Upper lobe of left lung (tissue), 6 donors: Measurements from ENCODE around the gene LGI2. TPM values are rescaled to one million over a fixed set of nuclear protein-coding genes. Genes with fewer than 3 reads are reported as not detected.
A peak's percentile ranks its signal among the peaks of the same experiment; 100 is the strongest.

Experiments
- ATAC-seq, 2 donors: fragments of 200-7000 bp; cut with Tn5 transposase; one replicate each; pipeline ENCODE4 v1.9.1; 2022; ENCODE audit warnings: mild to moderate bottlenecking in 2 of 2, moderate library complexity in 2 of 2; ENCODE audit not compliant: low FRiP score in 2 of 2
- DNase-seq, 2 donors: peaks; one replicate each; pipeline ENCODE4 v3.0.0-alpha.2; 2019 to 2020
- H3K27ac ChIP-seq, 4 donors: fragments of 200-600 bp; sonication (generic); one replicate each; pipeline ENCODE4 v1.5.1; 2016 to 2019
- H3K27me3 ChIP-seq, 4 donors: fragments of 200-600 bp; sonication (generic); one replicate each; pipeline ENCODE4 v1.5.1; 2017 to 2019
- H3K36me3 ChIP-seq, 4 donors: fragments of 200-600 bp; sonication (generic); one replicate each; pipeline ENCODE4 v1.5.1; 2016 to 2019
- H3K4me1 ChIP-seq, 4 donors: fragments of 200-600 bp; sonication (generic); one replicate each; pipeline ENCODE4 v1.5.1; 2018 to 2019
- H3K4me3 ChIP-seq, 4 donors: fragments of 200-600 bp; sonication (generic); one replicate each; pipeline ENCODE4 v1.5.1; 2017 to 2019; ENCODE audit warnings: mild to moderate bottlenecking in 2 of 4, moderate library complexity in 1 of 4
- H3K9me3 ChIP-seq, 4 donors: fragments of 200-600 bp; sonication (generic); one replicate each; pipeline ENCODE4 v1.5.1; 2018 to 2019
- EP300 ChIP-seq, 4 donors: sonication (generic); formaldehyde crosslinking; IDR thresholded peaks; one replicate each; pipeline ENCODE4 v1.5.1; 2017; ENCODE audit warnings: antibody characterized with exemption in 4 of 4, control low read depth in 2 of 4
- POLR2A ChIP-seq, 4 donors: fragments of 450-650 bp; IDR thresholded peaks; one replicate each; pipeline ENCODE4 v1.5.1; 2016 to 2017; ENCODE audit warnings: antibody characterized with exemption in 4 of 4, mild to moderate bottlenecking in 2 of 4
- POLR2AphosphoS5 ChIP-seq, 2 donors: sonication (generic); formaldehyde crosslinking; IDR thresholded peaks; one replicate each; pipeline ENCODE4 v1.5.1; 2017; ENCODE audit warnings: antibody characterized with exemption in 2 of 2
- WGBS, 2 donors: methylation state at CpG; one replicate each; pipeline ENCODE4 v1.1.5; 2017 to 2018; 5-methylcytosine and 5-hydroxymethylcytosine counted together
- total RNA-seq, 6 donors: library from RNA; depleted of rRNA in 4 of 6; stranded (reverse); fragments of >200 nt in 4 of 6; gene quantifications; one replicate each; pipeline versions ENCODE4 v1.1.0 to v1.2.1, GENCODE V29; 2016 to 2021
- TF ChIP-seq, protein P1 (sequence below), 6 experiments: fragments of 450-650 bp in 4 of 6; fragments of 200-600 bp in 2 of 6; sonication (generic) in 2 of 6; IDR thresholded peaks; one replicate each; pipeline ENCODE4 v1.5.1; 2016 to 2019; ENCODE audit warnings: antibody characterized with exemption in 6 of 6
- donor health status: DM: no; HTN: no; CAD: no; lungs with moderate emphysema.
- donor health status: DM: no; HTN: yes; CAD: no; lungs with severe emphysema.

LGI2 gene
- total RNA-seq, 6 donors from 2014 or later = 0.44 to 1.3 (median 0.80) TPM; not detected in 1

DNA sequence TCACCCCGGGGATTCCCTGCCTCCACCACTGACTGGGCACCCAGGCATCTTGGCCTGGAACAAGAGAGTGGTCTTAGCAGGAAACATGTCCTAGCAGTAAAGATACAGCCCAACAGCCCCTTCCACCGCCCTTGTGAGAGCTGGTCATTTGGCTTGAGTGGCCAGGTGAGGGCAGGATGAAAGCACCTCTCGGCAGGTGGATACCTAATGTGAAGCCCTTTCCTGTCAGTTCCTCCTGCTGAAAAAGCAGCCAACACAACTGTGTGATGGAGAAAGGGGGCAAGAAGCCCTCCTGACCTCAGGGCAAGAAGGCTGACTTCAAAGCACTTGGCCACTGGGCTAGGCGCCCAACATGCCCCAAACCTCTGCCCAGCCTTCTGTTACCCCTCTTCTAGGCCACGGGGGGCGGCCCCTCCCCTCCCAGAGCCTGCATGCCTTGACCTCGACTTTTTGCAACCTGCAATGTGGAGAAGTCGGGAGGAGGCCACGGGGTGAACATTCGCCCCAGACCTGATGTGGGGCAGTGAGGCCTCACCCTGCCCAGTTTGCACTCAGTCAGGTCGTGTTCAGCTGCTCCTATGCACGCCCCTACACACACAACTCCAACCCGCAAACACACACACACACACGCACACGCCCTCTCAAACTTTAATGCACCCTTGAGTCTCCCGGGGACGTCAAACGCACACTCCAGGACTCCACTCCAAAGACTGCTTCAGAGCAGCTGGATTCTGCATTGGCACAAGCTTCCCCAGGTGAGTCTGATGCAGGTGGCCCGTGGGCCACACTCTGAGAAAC lies 1.1 kb downstream of the LGI2 start:
- peaks cover 14 to 19% (median 16%) of the 10 kb centered on the region in 4 donors for H3K4me1 ChIP-seq
- peaks cover 0 to 18% (median 9%) of the 10 kb centered on the region in 4 donors for H3K27me3 ChIP-seq
- H3K27ac ChIP-seq = no peak overlapping the region
- 37 to 50% methylated on average over 5 to 19 of the region's 19 CpGs for WGBS, 2 donors
- H3K4me3 ChIP-seq = peak overlapping the region in 3 of 4 donors; percentile 47 to 55 (median 47)
- DNase-seq = peak in 1 of 2 donors; percentile 35
- no peak for TF ChIP-seq POLR2AphosphoS5 (IDR thresholded peaks at IDR 0.05)
- TF ChIP-seq, protein P1, sequence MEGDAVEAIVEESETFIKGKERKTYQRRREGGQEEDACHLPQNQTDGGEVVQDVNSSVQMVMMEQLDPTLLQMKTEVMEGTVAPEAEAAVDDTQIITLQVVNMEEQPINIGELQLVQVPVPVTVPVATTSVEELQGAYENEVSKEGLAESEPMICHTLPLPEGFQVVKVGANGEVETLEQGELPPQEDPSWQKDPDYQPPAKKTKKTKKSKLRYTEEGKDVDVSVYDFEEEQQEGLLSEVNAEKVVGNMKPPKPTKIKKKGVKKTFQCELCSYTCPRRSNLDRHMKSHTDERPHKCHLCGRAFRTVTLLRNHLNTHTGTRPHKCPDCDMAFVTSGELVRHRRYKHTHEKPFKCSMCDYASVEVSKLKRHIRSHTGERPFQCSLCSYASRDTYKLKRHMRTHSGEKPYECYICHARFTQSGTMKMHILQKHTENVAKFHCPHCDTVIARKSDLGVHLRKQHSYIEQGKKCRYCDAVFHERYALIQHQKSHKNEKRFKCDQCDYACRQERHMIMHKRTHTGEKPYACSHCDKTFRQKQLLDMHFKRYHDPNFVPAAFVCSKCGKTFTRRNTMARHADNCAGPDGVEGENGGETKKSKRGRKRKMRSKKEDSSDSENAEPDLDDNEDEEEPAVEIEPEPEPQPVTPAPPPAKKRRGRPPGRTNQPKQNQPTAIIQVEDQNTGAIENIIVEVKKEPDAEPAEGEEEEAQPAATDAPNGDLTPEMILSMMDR (IDR thresholded peaks at IDR 0.05) = no peak
- TF ChIP-seq EP300 (IDR thresholded peaks at IDR 0.05) = no peak
- no peak for TF ChIP-seq POLR2A (IDR thresholded peaks at IDR 0.05)
- no peaks in the 10 kb centered on the region for H3K9me3 ChIP-seq
- peak in 1 of 2 donors; percentile 17 for ATAC-seq
- no peaks in the 10 kb centered on the region for H3K36me3 ChIP-seq

DNA sequence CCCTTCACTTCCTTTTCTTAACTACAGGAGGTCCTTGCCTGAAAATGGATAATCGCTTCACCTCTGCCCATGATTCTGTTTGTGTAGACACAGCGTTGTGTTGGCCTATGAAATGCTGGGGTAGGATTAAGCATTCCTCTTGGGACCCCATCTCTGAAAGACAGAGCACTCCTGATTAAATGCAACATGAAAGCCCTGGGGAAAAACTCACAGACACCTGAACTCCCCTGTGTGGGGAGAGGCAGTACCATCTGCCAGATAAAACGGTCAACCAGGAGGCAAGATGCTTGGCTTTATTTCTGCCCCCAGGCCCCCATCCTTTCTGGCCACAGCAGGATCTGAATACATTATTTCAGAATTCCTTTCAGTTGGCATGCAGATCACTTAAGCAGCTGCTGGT lies 1.9 kb downstream of the LGI2 start:
- Histone ChIP-seq H3K9me3 (no peaks in the 10 kb centered on the region), H3K4me3 (no peak overlapping the region), H3K27me3 (peaks cover 0 to 18% (median 9%) of the 10 kb centered on the region in 4 donors), H3K4me1 (peaks cover 14 to 19% (median 16%) of the 10 kb centered on the region in 4 donors), H3K27ac (no peak overlapping the region), H3K36me3 (no peaks in the 10 kb centered on the region)
- WGBS, 2 donors = 88 to 91% methylated on average over 3 of the region's 3 CpGs
- no peak for ATAC-seq
- DNase-seq = no peak
- TF ChIP-seq, protein P1 (IDR thresholded peaks at IDR 0.05) = no peak
- TF ChIP-seq POLR2A (IDR thresholded peaks at IDR 0.05) = no peak
- no peak for TF ChIP-seq POLR2AphosphoS5 (IDR thresholded peaks at IDR 0.05)
- TF ChIP-seq EP300 (IDR thresholded peaks at IDR 0.05) = no peak

DNA sequence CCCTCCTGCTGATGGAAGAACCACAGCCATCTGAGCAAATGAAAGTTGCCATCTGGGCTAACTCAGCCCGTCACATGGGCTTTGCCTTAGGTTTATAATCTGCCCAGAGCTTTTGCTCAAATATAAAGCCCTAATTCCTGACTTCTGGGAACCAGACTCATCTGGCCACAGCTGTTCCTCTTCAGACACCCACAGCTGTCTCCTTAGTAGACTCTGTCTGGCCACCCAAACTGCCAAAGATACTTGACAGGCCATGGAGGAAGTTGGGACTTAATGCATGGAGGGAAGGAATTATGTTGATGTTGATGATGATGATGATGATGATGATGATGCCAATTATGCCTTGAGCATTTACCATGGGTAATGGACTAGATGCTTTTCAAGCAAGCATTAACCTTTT lies 8.0 kb downstream of the LGI2 start:
- no peaks in the 10 kb centered on the region for H3K4me1 ChIP-seq
- no peak for DNase-seq
- H3K36me3 ChIP-seq = no peaks in the 10 kb centered on the region
- no peaks in the 10 kb centered on the region for H3K27me3 ChIP-seq
- ATAC-seq = no peak
- no peak overlapping the region for H3K4me3 ChIP-seq
- H3K9me3 ChIP-seq = no peaks in the 10 kb centered on the region
- WGBS, 2 donors = 61 to 100% methylated on average over 1 of the region's 1 CpG
- no peak overlapping the region for H3K27ac ChIP-seq
- TF ChIP-seq, protein P1 (IDR thresholded peaks at IDR 0.05) = no peak
- TF ChIP-seq EP300 (IDR thresholded peaks at IDR 0.05) (no peak), POLR2AphosphoS5 (IDR thresholded peaks at IDR 0.05) (no peak), POLR2A (IDR thresholded peaks at IDR 0.05) (no peak)

DNA sequence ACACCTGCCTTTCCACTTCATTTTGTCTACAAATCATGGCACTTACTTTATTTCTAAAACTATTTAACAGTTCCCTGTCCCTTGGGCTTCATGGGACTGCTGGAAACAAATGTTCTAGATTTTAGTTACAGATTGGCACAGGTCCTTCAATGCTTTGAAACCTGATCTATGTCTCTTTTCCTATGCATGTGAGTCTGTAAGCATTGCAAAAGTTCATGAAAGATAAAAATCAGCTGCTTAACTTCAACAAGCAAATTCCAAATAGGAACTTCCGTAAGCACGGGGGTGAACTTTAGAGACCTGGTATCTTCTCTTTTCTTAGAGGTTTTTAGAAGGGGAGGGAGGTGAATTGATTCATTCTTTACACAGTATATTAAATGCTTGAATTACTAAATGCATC lies 9.5 kb downstream of the LGI2 start:
- Histone ChIP-seq H3K9me3 (no peaks in the 10 kb centered on the region), H3K27ac (no peak overlapping the region), H3K4me3 (no peak overlapping the region), H3K4me1 (no peaks in the 10 kb centered on the region), H3K36me3 (no peaks in the 10 kb centered on the region), H3K27me3 (no peaks in the 10 kb centered on the region)
- WGBS, 2 donors = 47 to 51% methylated on average over 2 of the region's 2 CpGs
- TF ChIP-seq EP300 (IDR thresholded peaks at IDR 0.05) (no peak), POLR2A (IDR thresholded peaks at IDR 0.05) (no peak), POLR2AphosphoS5 (IDR thresholded peaks at IDR 0.05) (no peak)
- TF ChIP-seq, protein P1 (IDR thresholded peaks at IDR 0.05) = no peak
- ATAC-seq (no peak), DNase-seq (no peak)
